Esophagus squamous epithelium (tissue), 5 donors: ENCODE results near the gene PLXDC1. TPM values are rescaled to one million over a fixed set of nuclear protein-coding genes. Genes with fewer than 3 reads are reported as not detected.

ENCODE experiments used
- DNase-seq: peaks from one replicate; lab custom pipeline; 2025; lab: John Stamatoyannopoulos, UW
- H3K27ac ChIP-seq, 4 donors: fragments of 200-600 bp; sonication (generic); one replicate each; pipeline ENCODE4 v1.5.1; 2016 to 2019; ENCODE audit warnings: mild to moderate bottlenecking in 1 of 4
- H3K27me3 ChIP-seq, 4 donors: fragments of 200-600 bp; sonication (generic); 1 replicate in 3 of 4; 2 replicates in 1 of 4; pipeline versions ENCODE4 v1.5.1 to v1.6.0; 2017 to 2021; ENCODE audit warnings: antibody characterized with exemption in 1 of 4
- H3K36me3 ChIP-seq, 3 donors: fragments of 200-600 bp; sonication (generic); one replicate each; pipeline ENCODE4 v1.5.1; 2016 to 2019
- H3K4me1 ChIP-seq, 3 donors: fragments of 200-600 bp; sonication (generic); one replicate each; pipeline ENCODE4 v1.5.1; 2017 to 2019
- H3K4me3 ChIP-seq, 4 donors: fragments of 200-600 bp; sonication (generic); 1 replicate in 3 of 4; 2 replicates in 1 of 4; pipeline ENCODE4 v1.5.1; 2016 to 2019; ENCODE audit warnings: mild to moderate bottlenecking in 2 of 4, moderate library complexity in 1 of 4
- H3K9me3 ChIP-seq, 3 donors: fragments of 200-600 bp; sonication (generic); one replicate each; pipeline ENCODE4 v1.5.1; 2016 to 2019
- CTCF ChIP-seq, 6 experiments: fragments of 450-650 bp in 4 of 6; fragments of 200-600 bp in 2 of 6; sonication (generic) in 2 of 6; IDR thresholded peaks; one replicate each; pipeline ENCODE4 v1.5.1; 2016 to 2019; ENCODE audit warnings: antibody characterized with exemption in 6 of 6, mild to moderate bottlenecking in 4 of 6, moderate library complexity in 4 of 6
- POLR2A ChIP-seq, 4 donors: fragments of 450-650 bp; IDR thresholded peaks; one replicate each; pipeline ENCODE4 v1.6.1; 2017; ENCODE audit warnings: antibody characterized with exemption in 4 of 4, mild to moderate bottlenecking in 4 of 4, moderate library complexity in 3 of 4
- WGBS, 2 donors: methylation state at CpG; one replicate each; pipeline ENCODE4 v1.1.5; 2018; 5-methylcytosine and 5-hydroxymethylcytosine counted together
- intact Hi-C: fragments of 100-400 bp; cut with DNase I; formaldehyde crosslinking; loops from one replicate; pipeline ENCODE4 v1.15.0; 2022
- total RNA-seq, 4 donors: library from RNA; depleted of rRNA; stranded (reverse); fragments of >200 nt; gene quantifications; one replicate each; pipeline ENCODE4 v1.1.0, GENCODE V29; 2016
- donor health status: DM: yes; HTN: yes; CAD: no.

PLXDC1 gene
- total RNA-seq, 4 donors from 2014 or later = 1.2 to 7.2 (median 4.6) TPM

- WGBS, 2 donors = 71 to 74% methylated on average over 4 of the region's 4 CpGs
- Histone ChIP-seq H3K9me3 (no peaks in the 10 kb centered on the region), H3K27ac (peak overlapping the region; percentile 74 to 97 (median 88)), H3K36me3 (peaks cover 12 to 28% (median 13%) of the 10 kb centered on the region in 3 donors), H3K4me3 (peak overlapping the region in 2 of 4 donors; percentile 78 to 84), H3K27me3 (no peaks in the 10 kb centered on the region), H3K4me1 (peaks cover 39 to 81% (median 52%) of the 10 kb centered on the region in 3 donors)
- intact Hi-C loops = no loop called here
- TF ChIP-seq CTCF (IDR thresholded peaks at IDR 0.05) (no peak), POLR2A (IDR thresholded peaks at IDR 0.05) (no peak)
- no peak for DNase-seq
These were observed 46.7 kb upstream of the PLXDC1 start for GRCh38 chr17:39198186-39198566.

- intact Hi-C loops = no loop called here
- H3K27me3 ChIP-seq = no peaks in the 10 kb centered on the region
- DNase-seq = no peak
- no peaks in the 10 kb centered on the region for H3K9me3 ChIP-seq
- H3K4me1 ChIP-seq = peaks cover 39 to 79% (median 52%) of the 10 kb centered on the region in 3 donors
- TF ChIP-seq POLR2A (IDR thresholded peaks at IDR 0.05) = peak in 2 of 4 donors; percentile 25 to 51
- TF ChIP-seq CTCF (IDR thresholded peaks at IDR 0.05) = no peak
- 4 to 6% methylated on average over 3 to 10 of the region's 55 CpGs for WGBS, 2 donors
- peaks cover 6 to 28% (median 9%) of the 10 kb centered on the region in 3 donors for H3K36me3 ChIP-seq
- peak within 1 kb of the TSS; percentile 74 to 97 (median 88) for H3K27ac ChIP-seq
- H3K4me3 ChIP-seq = peak within 1 kb of the TSS; percentile 50 to 84 (median 74)
These were observed 46.1 kb upstream of the PLXDC1 start, which contains the start of gene CACNB1 for GRCh38 chr17:39197380-39198185. Gene CACNB1 (minus strand): TSS chr17:39197669. CDS start chr17:39197495, 174 bp downstream.

GRCh38 chr17:39196808-39197291 lies 45.4 kb upstream of the PLXDC1 start:
- peak overlapping the region; percentile 74 to 97 (median 88) for H3K27ac ChIP-seq
- intact Hi-C loops = no loop called here
- peak overlapping the region; percentile 50 to 84 (median 74) for H3K4me3 ChIP-seq
- H3K36me3 ChIP-seq = peaks cover under 1 to 28% (median 2%) of the 10 kb centered on the region in 3 donors
- DNase-seq = no peak
- TF ChIP-seq POLR2A (IDR thresholded peaks at IDR 0.05) (no peak), CTCF (IDR thresholded peaks at IDR 0.05) (no peak)
- H3K9me3 ChIP-seq = no peaks in the 10 kb centered on the region
- no peaks in the 10 kb centered on the region for H3K27me3 ChIP-seq
- peaks cover 39 to 71% (median 47%) of the 10 kb centered on the region in 3 donors for H3K4me1 ChIP-seq
- WGBS, 2 donors = 0% methylated on average over 9 of the region's 30 CpGs; no CpG with 5 or more reads in 1 of the 2 donors

GRCh38 chr17:39196241-39196807 lies 44.9 kb upstream of the PLXDC1 start:
- TF ChIP-seq CTCF (IDR thresholded peaks at IDR 0.05) (no peak), POLR2A (IDR thresholded peaks at IDR 0.05) (no peak)
- Histone ChIP-seq H3K27me3 (no peaks in the 10 kb centered on the region), H3K27ac (peak overlapping the region in 3 of 4 donors; percentile 81 to 97 (median 95)), H3K4me1 (peaks cover 34 to 66% (median 42%) of the 10 kb centered on the region in 3 donors), H3K9me3 (no peaks in the 10 kb centered on the region), H3K36me3 (peaks cover 0 to 28% (median 0%) of the 10 kb centered on the region in 3 donors), H3K4me3 (peak overlapping the region; percentile 50 to 84 (median 74))
- intact Hi-C loops = no loop called here
- no peak for DNase-seq
- WGBS, 2 donors = 47 to 58% methylated on average over 4 to 5 of the region's 8 CpGs
